ENCODE results near the gene IDE.

DNA sequence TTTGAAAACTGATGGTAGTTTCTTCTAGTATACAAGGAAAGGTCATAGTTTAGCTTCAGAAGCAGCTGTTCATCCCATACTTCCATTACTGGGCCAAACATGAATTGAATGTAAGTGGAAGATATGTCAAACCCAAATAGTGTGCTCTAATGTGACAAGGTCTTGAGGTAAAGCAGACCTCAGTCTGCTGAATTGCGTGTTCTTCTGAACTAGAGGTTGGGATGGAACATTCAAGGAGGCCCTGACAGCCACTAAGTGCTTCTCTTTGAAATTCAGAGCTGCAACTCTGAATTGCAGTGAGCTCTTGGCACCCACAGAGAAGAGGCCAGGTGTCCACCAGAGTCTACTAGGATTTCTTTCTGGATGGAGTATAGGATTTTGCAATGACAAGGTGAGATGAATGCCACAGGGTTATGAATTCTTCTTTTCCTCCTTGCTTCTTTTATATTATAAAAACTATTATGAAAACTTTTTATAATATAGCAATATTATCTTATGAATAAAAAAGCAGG is 98.5 kb downstream of the IDE start:
- TF ChIP-seq CTCF (IDR thresholded peaks at IDR 0.05) (no peak), POLR2A (IDR thresholded peaks at IDR 0.05) (no peak)

Data from uterus (tissue), 2 donors.